GM19468 (cell line): ENCODE data around the gene IMPACT.

Experiments used
- ATAC-seq: cut with Tn5 transposase; IDR thresholded peaks from one replicate; pipeline ENCODE4 v1.9.1; 2021; ENCODE audit warnings: mild to moderate bottlenecking, moderate library complexity, moderate number of reproducible peaks; ENCODE audit not compliant: unreplicated experiment; ENCODE audit errors: extremely low read depth

IMPACT gene

GRCh38 chr18:24417480-24417879 is 9.0 kb upstream of the IMPACT start:
- no peak for ATAC-seq

- no peak for ATAC-seq
Measured at GRCh38 chr18:24420551-24420950, 5.9 kb upstream of the IMPACT start.

DNA sequence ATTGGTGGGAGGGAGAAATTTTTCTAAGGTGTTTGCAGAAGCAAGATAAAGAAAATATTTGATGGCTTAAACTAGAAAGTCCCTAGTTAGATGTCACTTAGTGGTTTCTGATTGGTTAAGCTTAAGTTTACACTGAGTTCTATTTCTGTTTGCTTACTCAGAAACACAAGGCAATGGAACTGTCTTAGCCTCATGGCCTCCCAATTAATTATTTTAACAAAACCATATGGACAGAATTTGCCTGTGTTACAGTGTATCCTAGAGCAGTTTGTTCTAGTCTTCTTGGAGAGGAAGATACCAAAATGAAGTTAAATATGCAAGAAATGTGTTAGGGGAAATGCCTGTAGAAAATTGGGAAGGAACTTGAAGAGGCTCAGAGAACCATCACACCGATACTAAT is 4.6 kb upstream of the IMPACT start:
- ATAC-seq = no peak

- no peak for ATAC-seq
Measured at GRCh38 chr18:24426073-24426397, 435 bp upstream of the IMPACT start.

DNA sequence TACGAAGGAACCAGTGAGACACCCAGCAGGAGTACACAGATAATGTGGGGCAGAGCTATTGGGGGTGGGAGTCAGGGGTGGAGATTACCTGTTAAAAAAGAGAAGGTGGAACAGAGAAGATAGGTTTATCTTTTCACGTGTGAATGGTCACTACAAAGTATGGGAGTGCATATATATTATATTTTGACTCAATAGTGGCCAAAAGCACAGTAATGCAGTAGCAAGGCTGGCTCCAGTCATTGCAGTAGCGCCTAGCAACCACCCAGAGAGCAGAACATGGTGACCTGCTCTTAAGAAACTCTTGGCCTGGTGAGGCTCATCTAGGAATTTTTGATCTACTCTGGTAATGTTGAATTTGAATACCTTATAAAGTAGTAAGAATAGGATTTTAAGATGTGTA is 1.0 kb downstream of the IMPACT start:
- no peak for ATAC-seq

DNA sequence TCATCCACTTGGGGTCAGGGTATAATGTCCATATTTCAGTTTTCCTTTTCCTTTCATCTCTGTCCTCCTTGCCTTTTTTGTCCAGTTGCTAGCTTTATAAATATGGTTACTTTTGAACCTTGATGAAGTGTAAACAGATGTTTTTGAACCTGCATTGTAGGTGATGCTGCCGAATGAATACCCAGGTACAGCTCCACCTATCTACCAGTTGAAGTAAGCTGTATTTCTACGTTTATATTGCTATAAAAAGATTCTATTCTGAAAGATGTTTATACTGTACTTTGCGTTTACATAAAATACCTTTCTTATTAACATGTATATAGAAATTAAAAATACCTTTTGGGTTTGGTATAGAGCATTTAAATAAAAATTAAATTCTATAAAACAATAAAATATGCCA is 2.2 kb downstream of the IMPACT start:
- ATAC-seq = no peak

DNA sequence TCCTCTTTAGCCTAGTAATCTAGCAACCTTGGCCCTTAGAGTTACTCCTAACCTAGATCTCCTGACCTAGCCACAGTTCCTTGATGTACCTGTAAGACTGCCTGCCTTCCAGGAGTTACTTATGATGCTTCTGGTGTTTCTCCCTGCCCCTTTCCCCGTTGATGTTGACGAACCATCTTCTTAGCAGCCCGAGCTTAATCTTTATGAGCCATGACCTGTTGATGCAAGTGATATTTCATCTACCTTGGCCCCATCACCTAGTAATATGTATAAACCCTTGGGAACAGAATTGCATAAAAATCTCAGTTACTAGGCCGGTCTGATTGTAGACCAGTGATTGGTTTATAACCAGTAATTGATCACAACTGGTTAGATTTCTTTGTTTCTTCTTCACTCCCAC is 2.7 kb downstream of the IMPACT start:
- ATAC-seq = no peak

DNA sequence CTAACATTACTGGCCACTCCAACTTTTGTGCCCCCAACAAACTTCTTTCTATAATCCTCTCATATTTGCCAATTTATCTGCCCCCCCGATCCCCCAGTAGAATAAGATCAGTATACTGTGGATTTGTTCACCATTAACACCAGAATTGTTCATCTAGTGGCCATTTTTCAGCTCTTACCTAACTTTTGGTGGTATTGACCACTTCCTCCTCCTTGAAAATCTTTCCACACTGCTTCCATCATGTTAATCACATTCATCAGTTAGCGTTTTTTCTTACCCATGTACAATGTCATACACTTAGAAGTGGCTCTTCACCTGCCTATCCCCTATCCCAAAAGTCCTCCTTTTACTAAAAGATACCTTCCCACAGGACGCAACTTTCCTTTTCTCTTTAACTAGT is 6.1 kb downstream of the IMPACT start:
- no peak for ATAC-seq

- no peak for ATAC-seq
Measured at GRCh38 chr18:24436939-24437338, 10.5 kb downstream of the IMPACT start.

DNA sequence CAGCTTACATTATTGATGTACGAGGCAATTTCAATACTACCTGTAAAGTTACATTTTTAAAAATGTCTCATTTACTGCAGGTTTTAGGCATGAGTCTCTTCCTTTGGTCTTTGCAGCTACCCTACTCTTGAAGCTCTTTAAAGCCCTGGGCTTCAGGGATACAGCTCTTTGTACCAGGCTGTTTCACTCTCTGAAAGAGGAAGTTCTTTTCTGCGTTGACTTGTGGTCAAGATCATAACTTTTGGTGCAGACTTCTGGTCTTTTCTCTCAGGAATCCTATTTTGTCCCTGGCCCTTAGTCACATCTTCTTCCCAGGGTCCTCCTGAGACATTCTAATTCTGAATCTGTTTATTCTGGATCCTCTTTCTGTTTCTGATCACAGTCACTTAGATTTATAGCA is 17.4 kb downstream of the IMPACT start:
- ATAC-seq = no peak

DNA sequence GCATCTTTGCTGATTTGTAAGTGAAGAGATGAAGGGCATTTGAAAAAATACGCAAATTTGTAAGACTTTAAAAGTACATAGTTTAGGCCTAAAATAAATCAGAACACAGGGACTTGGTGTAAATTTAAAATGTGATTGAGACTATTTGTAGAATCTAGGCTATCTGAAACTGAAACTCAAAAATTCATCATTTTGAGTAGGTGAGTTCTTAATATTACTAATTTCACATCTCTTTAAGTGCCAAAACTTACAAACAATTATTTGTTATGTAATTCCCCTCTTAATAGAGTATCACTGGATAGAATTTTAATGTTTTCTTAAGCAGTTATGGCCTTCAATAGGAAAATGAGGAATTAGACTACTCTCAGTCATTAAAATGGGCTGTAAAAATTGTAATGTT is 20.0 kb downstream of the IMPACT start:
- ATAC-seq = peak; percentile 29

- no peak for ATAC-seq
Measured at GRCh38 chr18:24446953-24447538, 20.6 kb downstream of the IMPACT start.

DNA sequence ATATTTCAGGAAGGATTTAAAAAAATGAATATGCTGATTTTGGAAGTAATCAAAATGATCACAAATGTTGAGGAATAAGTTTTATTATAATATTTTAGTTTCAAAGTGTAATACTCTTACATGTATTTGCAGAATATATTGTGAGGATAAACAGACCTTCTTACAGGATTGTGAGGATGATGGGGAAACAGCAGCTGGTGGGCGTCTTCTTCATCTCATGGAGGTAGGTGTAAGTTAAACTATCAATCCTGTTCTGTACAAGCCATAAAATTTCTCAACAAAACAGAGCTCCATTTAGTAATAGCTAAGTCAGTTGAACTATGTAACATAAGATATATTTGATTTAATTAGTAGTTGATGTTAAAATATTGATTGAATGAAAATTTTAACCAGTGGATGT is 21.5 kb downstream of the IMPACT start:
- ATAC-seq = no peak

GRCh38 chr18:24456549-24456948 is 30.1 kb downstream of the IMPACT start:
- ATAC-seq = peak; percentile 69

DNA sequence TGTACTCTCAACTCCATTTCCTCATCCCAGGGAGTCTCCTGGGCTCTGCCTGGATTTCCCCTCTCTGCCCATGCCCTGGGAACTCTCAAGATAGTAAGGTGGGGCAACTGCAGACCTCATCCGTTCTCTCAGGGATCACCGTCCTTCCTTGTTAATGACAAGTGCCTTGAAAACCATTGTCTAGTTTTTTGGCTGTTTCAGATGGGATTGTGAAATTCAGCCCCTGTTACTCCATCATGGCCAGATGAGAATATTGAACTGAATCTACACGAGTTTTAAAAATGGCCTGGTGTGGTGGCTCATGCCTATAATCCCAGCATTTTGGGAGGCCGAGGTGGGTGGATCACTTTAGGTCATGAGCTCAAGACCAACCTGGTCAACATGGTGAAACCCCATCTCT is 33.3 kb downstream of the IMPACT start:
- ATAC-seq = no peak

DNA sequence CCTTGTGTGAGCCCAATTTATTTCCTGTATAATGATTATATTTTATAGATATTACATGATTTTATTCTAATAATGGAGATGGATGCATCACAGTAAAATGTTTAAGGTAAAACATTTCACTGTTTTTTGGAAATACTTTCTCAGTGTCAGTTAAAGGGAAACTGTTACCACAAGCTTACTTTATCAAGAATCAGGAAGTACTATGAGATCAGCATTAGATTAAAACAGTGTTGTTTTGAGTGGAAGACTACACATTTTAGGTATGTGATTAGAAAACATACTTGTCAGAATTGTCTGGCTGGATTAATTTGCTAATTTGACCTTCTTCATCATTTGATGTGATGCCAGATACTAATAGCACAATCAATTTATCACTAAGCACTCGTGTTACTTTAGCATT is 33.9 kb downstream of the IMPACT start, which contains the start of gene HRH4:
Gene HRH4 (plus strand): TSS at position 250 of the 400 bp plus-strand sequence. CDS start 92 bp downstream, at position 342.
- ATAC-seq = no peak

DNA sequence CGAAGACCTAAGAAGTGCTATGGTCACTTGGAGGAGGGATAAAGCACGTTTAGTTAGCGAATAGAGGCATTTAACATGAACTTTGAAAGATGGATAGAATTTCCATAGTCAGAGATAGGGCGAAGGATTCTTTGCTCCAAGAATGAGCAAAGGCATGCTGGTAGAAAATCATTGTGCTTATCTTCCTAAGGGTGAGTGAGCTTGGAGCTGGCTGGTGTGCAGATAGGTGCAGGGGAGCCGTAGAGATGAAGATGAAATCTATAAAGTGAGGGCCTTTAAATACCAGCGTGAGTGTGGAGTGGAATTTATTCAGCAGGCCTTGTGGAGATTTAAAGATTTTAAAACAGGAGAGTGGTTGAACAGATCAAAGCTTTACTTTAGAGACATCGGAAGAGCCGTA is 35.5 kb downstream of the IMPACT start:
- no peak for ATAC-seq

DNA sequence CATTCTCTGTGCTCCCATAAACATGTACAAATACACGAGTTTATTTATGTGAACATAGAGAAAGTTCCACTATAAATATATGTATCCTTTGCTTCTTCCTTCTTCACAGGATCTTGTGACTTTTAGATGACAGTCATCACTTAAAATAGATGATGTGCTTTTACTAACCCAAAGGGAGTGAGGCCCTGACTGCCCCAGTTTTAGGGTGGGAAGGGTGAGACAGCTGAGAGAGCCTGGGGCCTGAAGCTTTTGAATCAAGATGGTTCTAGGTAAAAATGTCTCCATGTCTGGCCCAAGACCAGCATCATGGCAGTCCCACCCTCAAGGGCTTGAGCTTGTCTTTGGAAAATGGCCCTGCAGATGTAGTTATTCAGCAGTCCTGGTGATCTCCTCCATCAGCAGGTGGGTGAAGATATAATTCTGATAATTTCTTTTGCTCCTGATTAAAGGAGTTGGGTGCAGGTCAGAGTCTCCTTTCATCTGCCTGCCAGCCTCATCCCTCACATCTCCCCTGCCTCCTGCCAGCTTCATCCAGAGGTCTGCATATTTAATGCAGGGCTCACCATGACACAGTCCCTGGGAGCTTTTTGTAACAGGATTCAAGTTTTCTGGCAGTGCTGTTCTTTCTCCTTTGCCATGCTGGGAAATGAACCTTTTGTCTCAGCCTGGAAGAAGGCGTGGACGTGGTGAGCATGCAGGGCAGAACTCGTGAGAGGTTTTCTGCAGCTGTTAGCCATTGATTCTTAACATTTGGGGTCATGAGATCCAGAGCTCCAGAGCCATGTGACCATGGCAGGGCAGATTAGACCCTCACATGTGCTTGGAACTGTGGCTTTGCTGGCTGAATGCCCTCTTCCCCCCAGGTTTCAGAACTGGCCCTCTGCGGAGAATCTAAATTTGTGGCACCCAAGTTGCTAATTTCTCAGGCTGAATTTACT is 36.6 kb downstream of the IMPACT start:
- ATAC-seq = no peak

DNA sequence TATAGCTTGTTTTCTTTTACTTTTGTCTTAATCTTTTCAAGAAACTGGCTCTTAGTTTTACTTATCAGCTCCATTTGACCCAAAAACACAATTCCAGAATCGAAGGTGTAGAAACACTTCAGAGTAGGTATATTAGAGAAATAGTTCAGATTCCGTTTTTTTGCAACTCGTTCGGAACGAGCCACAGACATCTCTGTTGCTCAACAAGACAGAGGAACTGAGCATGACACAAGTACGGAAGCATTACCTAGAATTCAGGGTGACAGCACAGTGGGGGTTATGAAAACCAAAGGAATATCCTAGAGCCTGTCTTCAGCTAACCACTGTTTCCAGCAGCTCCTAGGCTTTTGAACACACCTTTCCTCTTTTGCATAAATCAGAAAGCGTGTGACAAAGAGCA is 39.0 kb downstream of the IMPACT start:
- ATAC-seq = no peak

DNA sequence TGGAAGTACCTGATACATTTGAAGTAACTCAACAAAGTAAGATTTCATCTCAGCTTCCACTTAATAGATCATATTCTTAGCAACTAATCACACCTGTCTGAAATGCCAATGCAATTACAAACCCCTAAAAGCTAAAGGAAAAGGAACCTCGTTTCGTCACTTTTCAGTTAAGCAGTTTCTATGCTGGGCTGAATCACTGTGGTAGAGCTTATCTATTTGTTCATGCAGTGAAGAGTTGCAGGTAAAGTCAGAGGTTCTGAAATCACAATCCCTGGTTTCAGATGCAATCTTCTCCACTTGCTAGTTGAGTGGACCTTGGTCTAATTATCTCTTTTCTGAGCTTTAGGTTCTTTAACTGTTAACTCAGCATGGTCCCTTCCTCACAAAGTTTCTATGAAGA is 40.3 kb downstream of the IMPACT start:
- no peak for ATAC-seq

DNA sequence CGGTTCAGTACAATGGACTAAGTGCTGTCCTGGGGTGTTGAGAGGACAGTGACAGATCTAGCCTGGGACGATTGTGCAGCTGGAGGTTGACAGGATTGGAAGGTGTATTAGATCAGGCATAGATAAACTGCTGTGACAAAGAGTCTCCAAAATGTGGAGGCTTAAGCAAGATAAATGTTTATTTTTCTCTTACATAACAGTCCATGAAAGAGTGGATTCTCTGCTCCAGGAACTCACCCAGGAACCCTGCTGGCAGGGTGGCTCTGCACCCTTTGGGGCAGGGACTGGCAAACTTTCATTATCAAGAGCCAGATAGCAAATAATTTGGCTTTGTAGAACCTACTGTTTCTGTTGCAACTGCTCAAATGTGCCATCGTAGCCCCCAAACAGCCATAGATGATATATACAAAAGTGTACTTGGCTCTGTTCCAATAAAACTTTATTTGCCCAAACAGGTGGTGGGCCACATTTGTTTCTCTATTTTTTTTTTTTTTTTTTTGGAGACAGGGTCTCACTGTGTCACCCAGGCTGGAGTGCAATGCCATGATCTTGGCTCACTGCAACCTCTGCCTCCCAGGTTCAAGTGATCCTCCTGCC is 43.6 kb downstream of the IMPACT start:
- ATAC-seq = no peak
